ENCODE results near the gene ARHGEF19. TPM values are rescaled to one million over a fixed set of nuclear protein-coding genes. Genes with fewer than 3 reads are reported as not detected.

Gene ARHGEF19
- total and polyA plus RNA-seq, 2 of the 13 experiments (the other 11 are each of a cell fraction or from before 2014, with no cell fraction given): 1.7 to 1.8 TPM

DNA sequence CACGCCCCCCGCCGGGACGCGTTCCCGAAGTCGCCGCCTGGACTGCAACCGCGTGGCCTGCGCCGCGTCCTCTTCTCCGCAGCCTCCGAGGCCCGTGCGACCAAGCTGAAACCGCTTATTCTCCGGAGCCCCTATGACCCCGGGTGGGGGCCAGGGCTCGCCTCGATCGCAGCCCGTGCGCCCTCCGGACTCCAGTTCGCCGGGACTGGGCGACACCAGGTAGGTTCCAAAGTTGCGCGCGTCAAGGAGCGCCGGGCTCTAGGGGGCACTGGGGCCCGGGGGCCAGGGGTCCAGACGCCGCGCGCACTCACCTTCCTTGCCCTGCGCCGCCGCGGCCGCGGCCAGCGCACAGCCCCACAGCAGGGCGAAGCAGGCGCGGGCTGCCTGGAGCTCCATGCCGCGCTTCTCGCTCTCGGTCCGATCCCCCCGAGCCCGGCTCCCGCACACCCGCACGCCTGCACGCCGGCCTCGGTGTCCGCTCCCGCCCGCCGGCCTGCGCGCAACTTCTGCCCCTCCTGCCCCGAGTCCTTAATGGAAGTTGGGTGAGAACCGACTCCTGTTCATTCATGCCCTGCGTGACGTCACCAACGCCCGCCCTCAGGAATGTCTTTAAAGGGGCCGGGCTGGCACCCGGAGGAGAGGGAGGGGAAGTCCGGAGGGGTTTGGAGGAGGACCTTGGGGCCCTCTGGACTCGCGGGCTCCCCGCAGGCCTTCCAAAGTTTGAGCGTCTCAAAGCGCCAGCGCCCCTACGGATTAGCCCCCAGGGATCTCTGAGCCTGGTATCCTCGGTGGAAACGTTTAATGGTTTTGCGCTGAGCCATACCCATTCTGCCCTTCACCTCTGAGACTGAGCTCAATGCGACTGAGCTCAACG is 56.7 kb downstream of the ARHGEF19 start, which contains the start of gene EPHA2 (continued):
- TF ChIP-seq ZNF501 (CRISPR knock-in tag; IDR thresholded peaks at IDR 0.05) (0 out of 2 replicates have a peak, but pooled peaks have one; percentile 21), KLF16 (CRISPR knock-in tag; IDR thresholded peaks at IDR 0.05) (peak in 1 of 2 experiments; percentile 64; a peak in 1 of 4 replicates), MYC (CRISPR knock-in tag; IDR thresholded peaks at IDR 0.05; ENCODE audit: borderline replicate concordance) (peak; percentile 72), MTA3 (CRISPR knock-in tag; IDR thresholded peaks at IDR 0.05) (no peak), ZNF557 (CRISPR knock-in tag; IDR thresholded peaks at IDR 0.05) (no peak), SMARCC2 (IDR thresholded peaks at IDR 0.05) (no peak), ZSCAN30 (CRISPR knock-in tag; IDR thresholded peaks at IDR 0.05) (no peak), KMT2A (CRISPR knock-in tag; IDR thresholded peaks at IDR 0.05) (peak; percentile 57; the same call in 1 of the 2 replicates), ZMAT3 (CRISPR knock-in tag; conservative IDR thresholded peaks at IDR 0.05) (peak; percentile 65), NAIF1 (CRISPR knock-in tag; IDR thresholded peaks at IDR 0.05; ENCODE audit: borderline replicate concordance) (no peak), ZBTB34 (CRISPR knock-in tag; IDR thresholded peaks at IDR 0.05) (no peak), ZNF883 (CRISPR knock-in tag; IDR thresholded peaks at IDR 0.05; ENCODE audit: not compliant biosample characterization) (no peak), ZBTB8A (CRISPR knock-in tag; IDR thresholded peaks at IDR 0.05; ENCODE audit: borderline replicate concordance, low read depth) (no peak), ZNF709 (CRISPR knock-in tag; IDR thresholded peaks at IDR 0.05) (peak; percentile 77; the same call in 1 of the 2 replicates), ZNF383 (CRISPR knock-in tag; IDR thresholded peaks at IDR 0.05; ENCODE audit: borderline replicate concordance) (no peak), ZNF639 (CRISPR knock-in tag; conservative IDR thresholded peaks at IDR 0.05) (no peak; the same call in 1 of the 2 replicates), ZNF678 (CRISPR knock-in tag; IDR thresholded peaks at IDR 0.05) (peak; percentile 33; the same call in 1 of the 2 replicates), ATF5 (CRISPR knock-in tag; IDR thresholded peaks at IDR 0.05; ENCODE audit: low read depth) (no peak), ZNF674 (CRISPR knock-in tag; IDR thresholded peaks at IDR 0.05; ENCODE audit: low read depth) (no peak), ZFP36L1 (CRISPR knock-in tag; IDR thresholded peaks at IDR 0.05) (no peak), U2AF2 (IDR thresholded peaks at IDR 0.05; ENCODE audit: low read depth, low read length) (no peak), RFXANK (CRISPR knock-in tag; IDR thresholded peaks at IDR 0.05) (no peak), PHB2 (IDR thresholded peaks at IDR 0.05; ENCODE audit: partially characterized antibody) (no peak)
- TF ChIP-seq, protein P1, sequence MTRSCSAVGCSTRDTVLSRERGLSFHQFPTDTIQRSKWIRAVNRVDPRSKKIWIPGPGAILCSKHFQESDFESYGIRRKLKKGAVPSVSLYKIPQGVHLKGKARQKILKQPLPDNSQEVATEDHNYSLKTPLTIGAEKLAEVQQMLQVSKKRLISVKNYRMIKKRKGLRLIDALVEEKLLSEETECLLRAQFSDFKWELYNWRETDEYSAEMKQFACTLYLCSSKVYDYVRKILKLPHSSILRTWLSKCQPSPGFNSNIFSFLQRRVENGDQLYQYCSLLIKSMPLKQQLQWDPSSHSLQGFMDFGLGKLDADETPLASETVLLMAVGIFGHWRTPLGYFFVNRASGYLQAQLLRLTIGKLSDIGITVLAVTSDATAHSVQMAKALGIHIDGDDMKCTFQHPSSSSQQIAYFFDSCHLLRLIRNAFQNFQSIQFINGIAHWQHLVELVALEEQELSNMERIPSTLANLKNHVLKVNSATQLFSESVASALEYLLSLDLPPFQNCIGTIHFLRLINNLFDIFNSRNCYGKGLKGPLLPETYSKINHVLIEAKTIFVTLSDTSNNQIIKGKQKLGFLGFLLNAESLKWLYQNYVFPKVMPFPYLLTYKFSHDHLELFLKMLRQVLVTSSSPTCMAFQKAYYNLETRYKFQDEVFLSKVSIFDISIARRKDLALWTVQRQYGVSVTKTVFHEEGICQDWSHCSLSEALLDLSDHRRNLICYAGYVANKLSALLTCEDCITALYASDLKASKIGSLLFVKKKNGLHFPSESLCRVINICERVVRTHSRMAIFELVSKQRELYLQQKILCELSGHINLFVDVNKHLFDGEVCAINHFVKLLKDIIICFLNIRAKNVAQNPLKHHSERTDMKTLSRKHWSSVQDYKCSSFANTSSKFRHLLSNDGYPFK (CRISPR knock-in tag; IDR thresholded peaks at IDR 0.05; ENCODE audit: borderline replicate concordance): peak; percentile 27; the same call in 1 of the 2 replicates

Data from HepG2 (cell line).